Karpas-422 (cell line): ENCODE data around the gene KRT28. TPM values are rescaled to one million over a fixed set of nuclear protein-coding genes. Genes with fewer than 3 reads are reported as not detected.

Experiments
- DNase-seq: peaks from one replicate; pipeline ENCODE4 v3.0.0-alpha.2; 2015
- H2AFZ ChIP-seq: fragments of 200-600 bp; sonication (generic); 2 replicates; pipeline ENCODE4 v1.6.1; 2014; ENCODE audit warnings: antibody characterized with exemption, low read length, mixed read lengths
- H3K27ac ChIP-seq: fragments of 200-600 bp; sonication (generic); 2 replicates; pipeline ENCODE4 v1.5.1; 2014; ENCODE audit warnings: mild to moderate bottlenecking, low read length, moderate library complexity
- H3K27me3 ChIP-seq: fragments of 200-600 bp; sonication (generic); 2 replicates; pipeline ENCODE4 v1.6.1; 2014; ENCODE audit warnings: low read length, mixed read lengths
- H3K36me3 ChIP-seq: fragments of 200-600 bp; sonication (generic); 2 replicates; pipeline ENCODE4 v1.6.1; 2014; ENCODE audit warnings: low read length, mixed read lengths; ENCODE audit not compliant: insufficient read depth
- H3K4me1 ChIP-seq: fragments of 200-600 bp; sonication (generic); 2 replicates; pipeline ENCODE4 v1.6.1; 2014; ENCODE audit warnings: mild to moderate bottlenecking, low read length, mixed read lengths
- H3K4me2 ChIP-seq: fragments of 200-600 bp; sonication (generic); 2 replicates; pipeline ENCODE4 v1.6.1; 2014; ENCODE audit warnings: low read length, low read depth, mild to moderate bottlenecking; ENCODE audit not compliant: poor library complexity, severe bottlenecking
- H3K4me3 ChIP-seq: fragments of 200-600 bp; sonication (generic); 2 replicates; pipeline ENCODE4 v1.5.1; 2014; ENCODE audit warnings: mild to moderate bottlenecking, antibody characterized with exemption, low read length, mixed read lengths
- H3K79me2 ChIP-seq: fragments of 200-600 bp; sonication (generic); 2 replicates; pipeline ENCODE4 v1.6.1; 2014; ENCODE audit warnings: mild to moderate bottlenecking, low read length, mixed read lengths
- H3K9ac ChIP-seq: fragments of 200-600 bp; sonication (generic); 2 replicates; pipeline ENCODE4 v1.6.0; 2014; ENCODE audit warnings: low read length
- H3K9me2 ChIP-seq: fragments of 200-600 bp; sonication (generic), shearing (Covaris generic); replicated peaks from 2 replicates; pipeline ENCODE4 v1.6.0; 2014; ENCODE audit warnings: mild to moderate bottlenecking, low read length, moderate library complexity; ENCODE audit not compliant: insufficient read depth
- H3K9me3 ChIP-seq: fragments of 300-700, 200-600 bp; sonication (generic); 2 replicates; pipeline ENCODE4 v1.6.1; 2014; ENCODE audit warnings: low read length, mixed read lengths
- H4K20me1 ChIP-seq: fragments of 200-600 bp; sonication (generic); 2 replicates; pipeline ENCODE4 v1.6.1; 2014; ENCODE audit warnings: mild to moderate bottlenecking, antibody characterized with exemption, low read length, low read depth; ENCODE audit not compliant: insufficient read depth
- total RNA-seq: library from RNA; depleted of rRNA; stranded (reverse); fragments of >200 nt; shearing (Covaris generic); gene quantifications from 2 replicates; pipeline ENCODE4 v1.2.3, GENCODE V29; 2014; ENCODE audit warnings: low replicate concordance; rRNA removed

Gene KRT28, protein sequence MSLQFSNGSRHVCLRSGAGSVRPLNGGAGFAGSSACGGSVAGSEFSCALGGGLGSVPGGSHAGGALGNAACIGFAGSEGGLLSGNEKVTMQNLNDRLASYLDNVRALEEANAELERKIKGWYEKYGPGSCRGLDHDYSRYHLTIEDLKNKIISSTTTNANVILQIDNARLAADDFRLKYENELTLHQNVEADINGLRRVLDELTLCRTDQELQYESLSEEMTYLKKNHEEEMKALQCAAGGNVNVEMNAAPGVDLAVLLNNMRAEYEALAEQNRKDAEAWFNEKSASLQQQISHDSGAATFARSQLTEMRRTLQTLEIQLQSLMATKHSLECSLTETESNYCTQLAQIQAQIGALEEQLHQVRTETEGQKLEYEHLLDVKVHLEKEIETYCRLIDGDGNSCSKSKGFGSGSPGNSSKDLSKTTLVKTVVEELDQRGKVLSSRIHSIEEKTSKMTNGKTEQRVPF
- total RNA-seq = not detected in 2 replicates

DNA sequence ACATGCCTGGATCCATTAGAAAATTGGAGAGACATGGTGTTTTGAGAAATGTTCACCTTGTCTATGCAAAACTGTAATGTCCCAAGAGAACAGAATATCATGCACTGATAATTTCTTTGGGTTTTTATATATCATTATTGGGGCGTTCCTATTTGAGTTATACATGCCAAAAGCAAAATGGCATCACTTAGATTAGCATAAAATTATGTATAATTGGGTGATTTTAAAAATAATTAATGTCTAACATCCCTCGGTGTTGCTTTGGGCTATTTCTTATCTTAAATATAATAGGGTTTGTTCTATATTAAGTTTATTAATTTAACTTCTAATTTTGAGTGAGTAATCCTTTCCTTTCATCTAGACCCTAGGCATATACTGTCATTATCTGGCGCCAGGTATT is at the start of gene KRT28:
Gene KRT28, minus strand, starts transcription at position 101 of the 400 bp plus-strand sequence. Its CDS starts 66 bp downstream, at position 35.
- H3K4me3 ChIP-seq = no peak within 1 kb of the TSS
- H3K4me2 ChIP-seq = no peak within 1 kb of the TSS
- no peaks in the 10 kb centered on the region for H3K27me3 ChIP-seq
- no peaks in the 10 kb centered on the region for H3K4me1 ChIP-seq
- H3K9me3 ChIP-seq = no peaks in the 10 kb centered on the region
- no peak for DNase-seq
- H3K79me2 ChIP-seq = no peaks in the 10 kb centered on the region
- no peak within 1 kb of the TSS for H3K9ac ChIP-seq
- no peaks in the 10 kb centered on the region for H4K20me1 ChIP-seq
- no peak within 1 kb of the TSS for H2AFZ ChIP-seq
- H3K9me2 ChIP-seq = no peaks in the 10 kb centered on the region
- H3K27ac ChIP-seq = no peak within 1 kb of the TSS
- no peaks in the 10 kb centered on the region for H3K36me3 ChIP-seq

- no peak for DNase-seq
- Histone ChIP-seq H3K9me2 (no peaks in the 10 kb centered on the region), H3K79me2 (no peaks in the 10 kb centered on the region), H3K4me3 (no peak overlapping the region), H3K9ac (no peak overlapping the region), H4K20me1 (no peaks in the 10 kb centered on the region), H3K4me2 (no peak overlapping the region), H3K9me3 (no peaks in the 10 kb centered on the region), H3K27ac (no peak overlapping the region), H3K4me1 (no peaks in the 10 kb centered on the region), H3K36me3 (no peaks in the 10 kb centered on the region), H2AFZ (no peak overlapping the region), H3K27me3 (no peaks in the 10 kb centered on the region)
Measured at GRCh38 chr17:40848583-40849235, 49.0 kb upstream of the KRT28 start.

DNA sequence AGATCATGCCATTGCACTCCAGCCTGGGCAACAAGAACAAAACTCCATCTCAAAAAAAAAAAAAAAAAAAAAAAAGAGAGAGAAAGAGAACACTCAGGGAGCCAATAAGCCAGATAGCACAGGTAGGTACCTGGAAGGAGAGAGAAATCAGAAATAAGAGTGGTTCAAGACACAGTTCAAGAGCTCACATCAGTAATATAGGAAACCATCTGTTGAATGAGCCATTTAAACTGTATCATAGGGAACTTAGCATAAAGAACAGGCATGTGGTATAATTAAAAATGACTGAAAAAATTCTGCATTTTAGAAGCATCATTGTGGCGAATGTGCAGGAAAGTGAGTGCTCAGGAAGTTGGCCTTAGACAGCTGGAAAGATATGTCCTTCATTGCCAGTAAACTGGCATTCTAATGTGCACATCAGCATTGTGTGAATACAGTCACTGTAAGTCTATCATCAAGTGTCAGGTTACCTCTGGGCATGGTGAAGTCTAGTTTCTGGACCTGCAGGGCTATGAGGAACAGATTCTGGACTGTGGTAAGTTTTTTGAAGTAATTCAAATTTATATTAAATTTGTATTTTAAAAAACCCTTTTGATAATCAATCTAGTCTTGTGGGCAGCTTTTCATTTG is 46.9 kb upstream of the KRT28 start:
- no peak overlapping the region for H3K27ac ChIP-seq
- no peak overlapping the region for H3K4me2 ChIP-seq
- H2AFZ ChIP-seq = no peak overlapping the region
- H3K9me3 ChIP-seq = no peaks in the 10 kb centered on the region
- H3K27me3 ChIP-seq = no peaks in the 10 kb centered on the region
- no peak overlapping the region for H3K9ac ChIP-seq
- H3K9me2 ChIP-seq = no peaks in the 10 kb centered on the region
- DNase-seq = no peak
- H4K20me1 ChIP-seq = no peaks in the 10 kb centered on the region
- H3K36me3 ChIP-seq = no peaks in the 10 kb centered on the region
- H3K4me3 ChIP-seq = no peak overlapping the region
- H3K4me1 ChIP-seq = no peaks in the 10 kb centered on the region
- H3K79me2 ChIP-seq = no peaks in the 10 kb centered on the region

GRCh38 chr17:40844671-40845107 is 44.9 kb upstream of the KRT28 start:
- Histone ChIP-seq H3K36me3 (no peaks in the 10 kb centered on the region), H3K4me1 (no peaks in the 10 kb centered on the region), H3K9me3 (no peaks in the 10 kb centered on the region), H3K9ac (no peak overlapping the region), H2AFZ (no peak overlapping the region), H3K4me3 (no peak overlapping the region), H3K4me2 (no peak overlapping the region), H3K27ac (no peak overlapping the region), H3K27me3 (no peaks in the 10 kb centered on the region), H4K20me1 (no peaks in the 10 kb centered on the region), H3K9me2 (no peaks in the 10 kb centered on the region), H3K79me2 (no peaks in the 10 kb centered on the region)
- no peak for DNase-seq

GRCh38 chr17:40843242-40843641 is 43.5 kb upstream of the KRT28 start:
- Histone ChIP-seq H3K4me3 (no peak overlapping the region), H3K9me3 (no peaks in the 10 kb centered on the region)
- DNase-seq = no peak

DNA sequence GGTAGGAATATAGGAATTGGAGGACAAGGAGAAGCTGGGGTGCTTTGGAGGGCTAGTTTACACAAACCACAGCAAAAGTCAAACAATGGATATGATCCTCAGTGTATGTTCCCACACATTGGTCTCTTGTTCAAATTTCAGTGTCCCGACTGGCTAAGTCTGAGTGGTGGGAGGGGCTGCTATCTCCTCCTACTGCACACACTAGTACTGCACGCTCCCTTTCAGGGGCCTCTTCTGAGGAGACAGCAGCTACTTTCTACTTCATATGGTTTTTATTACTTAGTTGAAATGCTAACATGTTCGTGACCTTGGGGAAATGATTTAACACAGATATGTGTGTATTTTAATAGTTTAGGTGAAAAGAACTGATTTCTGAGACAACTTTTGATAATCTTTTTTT is 41.5 kb upstream of the KRT28 start:
- no peak overlapping the region for H2AFZ ChIP-seq
- no peaks in the 10 kb centered on the region for H3K36me3 ChIP-seq
- DNase-seq = no peak
- no peaks in the 10 kb centered on the region for H3K27me3 ChIP-seq
- H3K9me3 ChIP-seq = no peaks in the 10 kb centered on the region
- H3K4me2 ChIP-seq = no peak overlapping the region
- H3K4me1 ChIP-seq = no peaks in the 10 kb centered on the region
- H4K20me1 ChIP-seq = no peaks in the 10 kb centered on the region
- H3K79me2 ChIP-seq = no peaks in the 10 kb centered on the region
- H3K9me2 ChIP-seq = no peaks in the 10 kb centered on the region
- no peak overlapping the region for H3K4me3 ChIP-seq
- no peak overlapping the region for H3K27ac ChIP-seq
- no peak overlapping the region for H3K9ac ChIP-seq

More at GRCh38 chr17:40843242-40843641, 43.5 kb upstream of the KRT28 start:
- Histone ChIP-seq H2AFZ (no peak overlapping the region), H3K27me3 (no peaks in the 10 kb centered on the region), H3K27ac (no peak overlapping the region), H3K36me3 (no peaks in the 10 kb centered on the region), H4K20me1 (no peaks in the 10 kb centered on the region), H3K79me2 (no peaks in the 10 kb centered on the region), H3K4me2 (no peak overlapping the region), H3K4me1 (no peaks in the 10 kb centered on the region), H3K9ac (no peak overlapping the region), H3K9me2 (no peaks in the 10 kb centered on the region)

- H3K9me2 ChIP-seq = no peaks in the 10 kb centered on the region
- no peaks in the 10 kb centered on the region for H3K27me3 ChIP-seq
- H3K9ac ChIP-seq = no peak overlapping the region
- H2AFZ ChIP-seq = no peak overlapping the region
- no peak overlapping the region for H3K4me2 ChIP-seq
- H3K79me2 ChIP-seq = no peaks in the 10 kb centered on the region
- no peak overlapping the region for H3K4me3 ChIP-seq
- H3K4me1 ChIP-seq = no peaks in the 10 kb centered on the region
- peaks cover 7% of the 10 kb centered on the region; the same call in 1 of the 2 replicates for H3K36me3 ChIP-seq
- H3K9me3 ChIP-seq = no peaks in the 10 kb centered on the region
- no peak for DNase-seq
- no peaks in the 10 kb centered on the region for H4K20me1 ChIP-seq
- H3K27ac ChIP-seq = no peak overlapping the region
Measured at GRCh38 chr17:40839194-40839593, 39.4 kb upstream of the KRT28 start.

DNA sequence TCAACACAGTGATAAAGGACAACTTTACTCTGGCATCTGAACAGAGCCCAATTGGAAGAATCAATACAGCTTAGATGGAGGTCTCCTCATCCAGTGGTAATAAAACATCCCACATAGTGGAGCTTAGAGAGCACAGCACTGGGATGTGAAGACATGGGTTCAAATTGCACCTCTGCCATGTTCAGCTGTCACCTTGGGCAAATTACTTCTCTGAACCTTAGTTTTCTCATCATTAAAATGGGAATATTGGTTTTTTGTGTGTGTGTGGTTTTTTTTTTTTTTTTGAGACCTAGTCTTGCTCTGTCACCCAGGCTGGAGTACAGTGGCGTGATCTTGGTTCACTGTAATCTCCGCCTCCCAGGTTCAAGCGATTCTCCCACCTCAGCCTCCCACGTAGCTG is 36.3 kb upstream of the KRT28 start:
- Histone ChIP-seq H3K36me3 (peaks cover 11% of the 10 kb centered on the region; the same call in 1 of the 2 replicates), H3K9me3 (no peaks in the 10 kb centered on the region), H3K4me3 (no peak overlapping the region), H3K79me2 (peaks cover 5% of the 10 kb centered on the region; the same call in 1 of the 2 replicates), H3K27ac (no peak overlapping the region), H2AFZ (no peak overlapping the region), H3K4me1 (peaks cover 6% of the 10 kb centered on the region; the same call in 1 of the 2 replicates), H3K9ac (no peak overlapping the region), H3K27me3 (no peaks in the 10 kb centered on the region), H3K4me2 (no peak overlapping the region), H4K20me1 (no peaks in the 10 kb centered on the region), H3K9me2 (no peaks in the 10 kb centered on the region)
- no peak for DNase-seq
